HG03045 (cell line): ENCODE data around the gene HNRNPH3.
A peak's percentile ranks its signal among the peaks of the same experiment; 100 is the strongest.
"Not testable (repeated sequence)": the region's sequence is repeated elsewhere in the genome, so short reads cannot be mapped to it uniquely, and the experiment has no call there.

Source experiments
- ATAC-seq: cut with Tn5 transposase; IDR thresholded peaks from one replicate; pipeline ENCODE4 v1.9.1; 2021; ENCODE audit warnings: mild to moderate bottlenecking, moderate library complexity; ENCODE audit not compliant: unreplicated experiment

Gene HNRNPH3, protein sequence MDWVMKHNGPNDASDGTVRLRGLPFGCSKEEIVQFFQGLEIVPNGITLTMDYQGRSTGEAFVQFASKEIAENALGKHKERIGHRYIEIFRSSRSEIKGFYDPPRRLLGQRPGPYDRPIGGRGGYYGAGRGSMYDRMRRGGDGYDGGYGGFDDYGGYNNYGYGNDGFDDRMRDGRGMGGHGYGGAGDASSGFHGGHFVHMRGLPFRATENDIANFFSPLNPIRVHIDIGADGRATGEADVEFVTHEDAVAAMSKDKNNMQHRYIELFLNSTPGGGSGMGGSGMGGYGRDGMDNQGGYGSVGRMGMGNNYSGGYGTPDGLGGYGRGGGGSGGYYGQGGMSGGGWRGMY

DNA sequence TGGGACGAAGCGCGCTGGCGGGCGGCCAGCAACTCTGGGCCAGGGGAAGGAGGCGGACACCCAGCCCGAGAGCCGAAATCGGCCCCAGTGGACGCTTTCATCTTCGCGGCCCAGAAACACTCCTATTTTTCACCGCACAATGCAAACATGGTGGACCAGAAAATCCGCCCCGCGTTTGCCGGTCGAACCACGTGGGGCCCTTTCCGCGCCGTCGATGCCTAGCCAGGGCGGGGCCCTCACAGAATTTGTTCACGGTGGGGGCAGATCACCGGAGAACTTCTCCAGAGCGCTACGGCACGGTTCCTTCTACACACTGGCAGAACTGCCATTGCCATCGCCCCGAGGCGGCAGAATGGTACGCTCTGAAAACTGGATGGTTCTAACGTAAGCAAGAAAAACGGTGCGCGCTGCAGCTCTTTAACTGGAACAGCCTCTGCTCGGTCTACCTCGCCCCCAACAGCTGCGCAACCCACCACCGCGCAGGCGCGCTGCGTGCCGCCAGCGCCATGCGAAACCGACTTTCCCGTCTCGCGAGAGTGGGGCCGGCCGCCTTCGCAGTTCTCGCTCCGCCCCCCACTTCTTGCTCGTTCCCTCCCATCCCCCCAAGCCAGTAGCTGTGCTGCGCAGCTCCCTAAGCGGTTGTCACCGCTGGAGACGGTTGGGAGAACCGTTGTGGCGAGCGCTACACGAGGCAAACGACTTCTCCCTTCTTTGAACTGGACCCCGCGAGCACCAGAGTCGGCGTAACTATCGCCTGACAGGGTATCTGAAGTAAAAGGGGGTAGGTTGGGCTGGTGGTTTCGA lies at the start of gene HNRNPH3:
TSS of gene HNRNPH3 (plus strand) at position 610 of the 804 bp plus-strand sequence. CDS start 5,158 bp downstream, outside the sequence.
- peak; percentile 84 for ATAC-seq

DNA sequence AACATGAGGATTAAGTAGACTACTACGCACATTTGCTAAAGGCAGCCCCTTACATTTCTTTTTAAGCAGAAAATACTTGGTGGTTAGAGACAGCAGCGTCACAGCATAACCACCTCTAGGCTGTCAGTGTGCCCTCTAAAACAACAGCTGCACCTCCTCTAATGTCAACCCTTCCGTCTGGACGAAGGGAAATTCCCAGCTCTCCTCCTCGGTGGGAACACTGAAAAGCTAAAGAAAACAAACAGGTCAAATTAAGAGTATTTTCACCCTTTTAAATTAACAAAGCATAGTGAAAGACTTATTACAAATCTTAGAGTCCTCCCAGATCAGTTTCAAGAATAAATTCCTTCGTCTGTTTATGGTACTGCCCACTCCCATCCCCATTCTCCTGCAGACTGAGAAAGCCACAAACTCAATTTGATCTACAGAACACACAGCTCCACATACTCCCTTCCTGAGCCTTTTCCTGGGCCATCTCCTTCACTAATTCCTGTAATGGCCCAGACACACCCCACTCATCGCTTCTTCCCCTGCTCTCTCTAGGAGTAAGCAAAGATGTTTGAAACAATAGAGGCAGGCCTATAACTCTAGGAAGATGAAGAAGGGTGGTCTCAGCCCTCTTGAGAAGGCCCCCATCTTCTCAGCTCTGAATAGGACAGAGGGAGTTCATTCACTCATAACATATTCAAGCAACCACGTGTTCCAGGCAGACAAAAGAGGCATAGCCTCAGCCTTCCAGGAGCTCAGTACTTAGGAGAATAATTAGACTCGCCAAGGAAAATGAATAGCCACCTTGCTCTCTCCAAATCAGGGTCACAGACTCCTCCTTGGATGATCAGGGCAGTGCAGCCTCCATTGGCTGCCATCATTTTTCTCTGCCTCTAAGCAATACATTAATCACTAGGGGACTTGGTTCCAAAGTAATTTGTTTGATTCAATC lies 47.5 kb upstream of the HNRNPH3 start:
- ATAC-seq = no peak

DNA sequence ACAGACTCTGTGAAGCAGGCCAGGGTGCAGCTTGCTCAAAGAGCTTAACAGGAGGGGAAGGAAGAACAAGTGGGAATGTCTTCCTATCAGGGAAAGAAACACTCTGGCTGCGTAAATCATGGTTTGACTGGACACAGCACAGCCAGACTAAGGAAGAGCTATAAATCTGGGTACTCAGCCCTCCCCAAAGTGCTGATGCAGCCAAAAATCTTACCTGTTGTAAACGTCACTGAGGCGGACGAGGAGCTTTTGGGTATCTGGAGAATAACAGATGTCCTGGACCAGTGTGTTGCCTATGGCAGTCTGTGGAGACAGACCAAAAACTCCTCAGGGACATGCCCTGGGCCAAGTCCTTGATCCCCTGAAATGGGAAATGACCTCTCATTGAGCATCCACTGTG lies 43.1 kb upstream of the HNRNPH3 start:
- no peak for ATAC-seq

DNA sequence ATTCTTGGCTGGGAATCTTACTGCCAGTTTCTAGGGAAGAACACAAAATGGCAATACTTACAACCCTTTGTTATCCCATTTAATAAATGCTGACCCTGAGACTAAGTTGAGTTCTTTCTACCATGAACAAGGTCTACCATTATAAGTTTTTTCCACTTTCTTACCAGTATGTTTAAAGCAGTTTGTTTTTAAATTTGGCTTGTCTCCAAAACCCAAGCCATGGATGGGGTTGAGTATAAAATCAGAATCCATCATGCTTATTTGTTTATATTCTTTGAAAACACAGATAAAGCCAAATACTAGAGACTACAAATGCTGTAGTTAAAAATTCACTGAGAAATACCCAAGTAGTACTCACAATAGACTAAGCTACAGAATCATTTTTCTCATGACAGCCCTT lies 41.1 kb upstream of the HNRNPH3 start:
- no peak for ATAC-seq

DNA sequence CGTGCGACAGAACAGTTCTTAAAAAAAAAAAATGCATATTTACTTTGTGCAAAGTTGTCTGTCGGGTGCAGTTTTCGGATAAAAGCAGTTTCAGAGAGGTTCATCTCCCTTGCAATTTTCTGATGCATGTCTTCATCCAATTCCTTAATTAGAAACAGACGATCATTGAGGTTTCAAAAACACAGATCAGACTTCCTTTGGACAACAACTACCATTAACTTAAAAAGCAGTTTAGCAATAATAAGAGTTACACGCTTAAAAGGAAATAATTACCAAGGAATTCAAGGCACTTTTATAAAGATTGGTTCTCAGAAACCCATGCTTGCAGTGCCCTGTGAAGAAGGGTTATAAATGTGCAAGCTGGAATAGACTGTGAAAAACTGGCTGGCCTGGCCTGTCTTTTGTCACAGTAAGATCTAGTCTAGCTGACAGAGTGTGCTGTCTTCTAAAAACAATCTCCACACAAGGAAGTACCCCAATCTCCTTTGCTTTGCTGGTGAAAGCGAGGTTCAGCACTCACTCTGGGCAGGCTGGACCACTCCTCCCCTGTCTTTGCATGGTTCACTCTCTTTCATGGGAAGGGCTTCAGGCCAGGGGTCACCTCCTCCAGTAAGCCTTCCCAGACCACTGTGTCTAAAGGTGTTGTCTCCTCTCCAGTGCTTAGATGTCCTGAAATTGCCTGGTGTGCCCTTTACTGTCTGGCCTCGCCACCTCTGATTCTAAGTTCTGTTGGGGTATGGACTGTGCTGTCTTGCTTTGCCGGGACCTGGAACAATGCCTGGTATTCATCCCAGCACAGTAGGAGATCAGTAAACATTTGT lies 34.8 kb upstream of the HNRNPH3 start:
- no peak for ATAC-seq

DNA sequence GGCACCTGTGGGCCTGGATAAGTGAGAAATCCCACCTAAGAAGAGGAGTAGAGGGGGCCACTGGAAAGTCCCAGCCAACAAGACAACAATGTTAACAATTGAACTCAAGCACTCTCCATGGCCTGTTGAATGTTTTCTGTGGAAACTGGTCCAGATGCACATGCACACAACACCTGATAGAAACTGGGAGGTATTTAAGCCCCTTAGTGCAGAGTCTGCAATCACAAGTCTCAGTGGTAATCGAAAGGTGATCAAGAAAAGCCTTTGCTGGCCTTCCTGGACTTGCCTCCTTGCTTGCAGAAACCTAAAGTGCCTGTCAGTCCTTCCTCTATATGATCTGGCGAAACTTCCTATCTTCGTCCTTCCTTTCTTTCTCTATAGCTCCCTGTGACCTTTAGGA lies 30.6 kb upstream of the HNRNPH3 start:
- no peak for ATAC-seq

DNA sequence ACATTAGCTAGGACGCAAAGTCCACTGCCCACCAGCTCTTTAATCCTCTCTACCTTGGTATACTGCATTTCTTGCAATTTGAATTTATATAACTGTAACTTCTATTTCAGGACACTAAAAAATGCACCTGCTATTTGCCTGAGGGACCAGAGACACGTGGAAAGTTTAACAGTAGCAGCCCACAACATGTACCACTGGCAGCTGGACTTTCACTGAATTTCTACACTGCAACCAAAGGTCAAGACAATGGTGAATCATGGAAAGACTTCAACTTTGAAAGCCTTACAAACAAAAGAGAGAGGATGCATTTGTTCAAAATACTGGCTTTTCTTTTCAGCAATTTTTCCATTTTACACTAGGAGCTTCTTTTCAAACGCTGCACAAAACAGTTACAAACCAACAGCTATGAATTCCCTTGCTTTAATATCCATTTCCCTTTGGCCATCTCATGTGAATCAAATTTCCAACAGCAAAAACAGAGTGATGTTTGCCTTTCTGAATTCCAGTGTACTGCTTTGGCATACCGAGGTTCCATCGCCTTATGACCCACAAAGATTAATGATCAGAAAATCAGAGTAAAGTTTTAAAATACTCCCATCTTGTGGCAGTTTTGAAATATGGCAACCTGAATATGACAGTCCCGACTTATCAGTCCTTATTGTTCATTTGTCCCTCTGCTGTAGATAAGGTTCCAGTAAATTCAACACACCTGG lies 29.9 kb upstream of the HNRNPH3 start:
- ATAC-seq = peak; percentile 47

DNA sequence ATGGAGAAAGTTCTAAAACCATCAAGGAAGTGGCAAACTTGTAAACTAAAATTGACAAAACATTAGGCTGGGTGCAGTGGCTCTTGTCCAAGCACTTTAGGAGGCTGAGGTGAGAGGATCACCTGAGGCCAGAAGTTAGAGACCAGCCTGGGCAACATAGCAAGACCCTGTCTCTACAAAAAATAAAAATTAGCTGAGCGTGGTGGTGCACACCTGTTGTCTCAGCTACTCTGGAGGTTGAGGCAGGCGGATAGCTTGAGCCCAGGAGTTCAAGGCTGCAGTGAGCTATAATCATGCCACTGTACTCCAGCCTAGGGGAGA lies 29.4 kb upstream of the HNRNPH3 start:
- ATAC-seq = no peak

DNA sequence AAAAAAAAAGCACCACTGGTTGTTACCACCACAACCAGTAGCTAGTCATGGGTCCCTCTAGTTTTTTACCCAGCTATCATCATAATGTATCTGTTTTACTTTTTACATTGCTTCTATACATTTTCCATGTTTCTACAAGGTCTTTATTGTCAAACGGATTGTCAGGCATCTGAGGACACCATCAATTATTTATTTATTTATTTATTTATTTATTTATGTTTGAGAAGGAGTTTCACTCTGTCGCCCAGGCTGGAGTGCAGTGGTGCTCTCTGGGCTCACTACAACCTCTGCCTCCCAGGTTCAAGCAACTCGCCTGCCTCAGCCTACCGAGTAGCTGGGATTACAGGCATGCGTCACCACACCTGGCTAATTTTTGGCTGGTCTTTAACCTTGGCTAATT lies 29.0 kb upstream of the HNRNPH3 start:
- ATAC-seq = no peak

DNA sequence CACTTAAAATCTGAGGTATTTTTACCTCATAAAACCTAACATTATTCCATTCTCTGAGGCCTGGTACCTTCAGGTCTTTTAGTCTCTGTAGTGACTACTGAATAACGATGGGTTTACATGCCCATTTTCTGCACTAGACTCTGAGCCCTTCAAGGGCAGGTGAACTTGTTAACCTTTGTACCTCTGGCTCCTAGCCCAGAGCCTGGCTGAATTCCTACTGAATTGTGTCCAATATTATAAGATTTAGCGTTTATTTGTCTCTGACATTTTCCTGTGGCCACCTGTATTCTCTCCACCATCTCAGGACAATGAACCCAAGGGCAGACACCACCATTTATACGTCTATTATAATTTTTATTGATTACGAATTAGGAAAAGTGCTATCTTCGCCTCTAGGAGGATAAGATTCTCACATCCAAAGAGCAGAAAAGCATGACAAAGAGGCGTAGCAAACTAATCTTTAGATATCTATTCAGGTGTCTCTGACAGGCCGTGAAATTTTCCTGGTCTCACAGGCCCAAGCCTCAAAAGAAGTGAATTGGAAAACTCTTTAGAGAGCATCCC lies 27.9 kb upstream of the HNRNPH3 start:
- ATAC-seq = no peak

DNA sequence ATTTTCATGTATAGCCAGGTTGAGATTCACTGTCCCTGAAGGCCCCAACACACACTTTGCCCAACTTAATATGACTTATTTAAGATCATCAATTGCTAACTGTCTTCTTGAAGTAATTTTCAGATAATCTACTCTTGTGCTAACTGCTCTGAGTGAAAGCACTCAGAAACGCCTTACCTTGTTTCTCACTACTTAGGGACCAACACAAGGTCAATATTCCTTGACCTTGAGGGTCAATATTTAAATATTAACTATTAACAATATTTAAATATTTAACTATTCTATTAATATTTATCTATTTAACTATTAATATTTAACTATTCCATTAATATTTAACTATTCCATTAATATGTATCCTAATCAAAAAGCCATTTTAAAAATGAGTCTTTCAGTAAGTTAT lies 26.0 kb upstream of the HNRNPH3 start:
- ATAC-seq = no peak

DNA sequence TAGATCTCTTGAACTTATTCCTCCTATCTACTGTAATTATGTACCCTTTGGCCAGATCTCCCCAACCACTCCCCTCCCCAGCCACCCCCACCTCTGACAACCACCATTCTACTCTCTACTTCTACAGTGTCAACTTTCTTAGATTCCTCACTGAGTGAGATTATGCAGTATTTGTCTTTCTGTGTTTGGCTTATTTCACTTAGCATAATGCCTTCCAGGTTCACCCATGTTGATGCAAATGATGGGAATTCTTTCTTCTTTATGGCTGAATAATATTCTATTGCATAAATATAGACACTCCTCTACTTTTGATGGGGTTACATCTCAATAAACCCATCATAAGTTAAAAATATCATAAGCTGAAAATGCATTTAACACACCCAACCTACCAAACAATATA lies 21.3 kb upstream of the HNRNPH3 start:
- ATAC-seq = no peak

DNA sequence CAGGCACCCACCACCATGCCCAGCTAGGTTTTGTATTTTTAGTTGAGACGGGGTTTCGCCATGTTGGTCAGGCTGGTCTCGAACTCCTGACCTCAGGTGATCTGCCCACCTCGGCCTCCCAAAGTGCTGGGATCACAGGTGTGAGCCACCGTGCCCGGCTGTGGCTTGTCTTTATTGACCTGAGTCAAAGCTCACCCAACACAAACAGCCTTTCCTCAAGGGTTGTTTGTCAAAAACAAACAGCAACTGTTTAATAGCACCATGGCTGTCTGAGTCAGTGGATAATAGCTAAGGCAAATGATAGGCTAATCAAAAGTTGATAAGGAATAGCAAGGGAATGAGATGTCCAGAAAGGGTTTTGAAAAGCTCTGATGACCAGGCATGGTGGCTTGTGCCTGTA lies 16.9 kb upstream of the HNRNPH3 start:
- not testable (repeated sequence) for ATAC-seq

DNA sequence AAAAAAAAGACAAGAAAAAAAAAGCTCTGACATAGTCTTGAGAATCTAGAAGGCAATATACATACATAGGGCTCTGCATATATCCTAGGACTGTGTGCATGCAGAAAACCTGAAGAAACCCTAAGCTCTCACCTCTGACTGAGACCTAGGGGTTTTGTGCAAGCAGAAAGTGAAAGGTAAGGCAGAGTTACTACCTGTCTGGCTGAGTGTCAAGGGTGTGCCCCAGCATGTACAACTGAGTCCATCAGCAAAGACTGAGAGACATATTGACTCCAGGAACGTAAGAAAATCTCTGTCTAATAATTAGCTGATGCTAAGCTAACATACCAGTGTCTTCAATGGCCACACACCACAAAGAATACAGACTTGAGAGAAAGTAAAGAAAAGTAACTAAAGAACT lies 16.3 kb upstream of the HNRNPH3 start:
- no peak for ATAC-seq

DNA sequence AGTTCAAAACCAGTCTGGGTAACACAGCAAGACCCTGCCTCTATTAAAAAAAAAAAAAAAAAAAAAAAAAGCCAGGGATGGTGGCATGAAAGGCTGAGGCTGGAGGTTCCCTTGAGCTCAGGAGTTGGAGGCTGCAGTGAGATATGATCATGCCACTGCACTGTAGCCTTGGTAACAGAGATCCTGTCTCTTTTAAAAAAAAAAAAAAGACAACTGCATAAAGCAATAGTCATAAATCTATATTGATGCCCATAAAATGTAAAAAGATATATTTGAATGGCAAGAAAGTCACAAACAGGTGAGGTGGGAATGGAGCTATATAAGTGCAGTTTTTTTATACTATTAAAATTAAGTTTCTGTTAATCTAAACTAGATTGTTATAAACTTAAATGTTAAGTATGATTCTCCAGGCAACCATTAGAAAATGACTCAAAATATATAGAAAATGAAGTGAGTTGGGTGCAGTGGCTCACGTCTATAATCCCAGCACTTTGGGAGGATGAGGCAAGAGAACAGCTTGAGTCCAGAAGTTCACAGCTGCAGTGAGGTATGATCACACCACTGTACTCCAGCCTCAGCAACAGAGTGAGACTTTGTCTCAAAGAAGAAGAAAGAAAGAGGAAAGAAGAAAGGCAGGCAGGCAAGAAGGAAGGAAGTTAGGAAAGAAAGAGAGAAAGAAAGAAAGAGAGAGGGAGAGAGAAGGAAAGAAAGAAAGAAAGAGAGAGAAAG lies 13.4 kb upstream of the HNRNPH3 start:
- ATAC-seq = no peak

DNA sequence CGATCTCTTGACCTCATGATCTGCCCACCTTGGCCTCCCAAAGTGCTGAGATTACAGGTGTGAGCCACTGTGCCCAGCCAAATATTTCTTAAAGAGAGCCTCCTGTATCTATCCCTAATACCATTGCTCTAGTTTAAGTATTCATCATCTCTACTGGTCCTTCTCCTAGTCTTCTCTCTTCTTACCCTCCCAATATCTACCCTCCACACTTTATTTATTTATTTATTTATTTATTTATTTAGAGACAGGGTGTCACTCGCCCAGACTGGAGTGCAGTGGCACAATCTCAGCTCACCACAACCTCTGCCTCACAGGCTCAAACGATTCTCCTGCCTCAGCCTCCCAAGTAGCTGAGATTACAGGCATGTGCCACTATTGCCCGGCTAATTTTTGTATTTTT lies 7.5 kb upstream of the HNRNPH3 start:
- ATAC-seq = not testable (repeated sequence)

DNA sequence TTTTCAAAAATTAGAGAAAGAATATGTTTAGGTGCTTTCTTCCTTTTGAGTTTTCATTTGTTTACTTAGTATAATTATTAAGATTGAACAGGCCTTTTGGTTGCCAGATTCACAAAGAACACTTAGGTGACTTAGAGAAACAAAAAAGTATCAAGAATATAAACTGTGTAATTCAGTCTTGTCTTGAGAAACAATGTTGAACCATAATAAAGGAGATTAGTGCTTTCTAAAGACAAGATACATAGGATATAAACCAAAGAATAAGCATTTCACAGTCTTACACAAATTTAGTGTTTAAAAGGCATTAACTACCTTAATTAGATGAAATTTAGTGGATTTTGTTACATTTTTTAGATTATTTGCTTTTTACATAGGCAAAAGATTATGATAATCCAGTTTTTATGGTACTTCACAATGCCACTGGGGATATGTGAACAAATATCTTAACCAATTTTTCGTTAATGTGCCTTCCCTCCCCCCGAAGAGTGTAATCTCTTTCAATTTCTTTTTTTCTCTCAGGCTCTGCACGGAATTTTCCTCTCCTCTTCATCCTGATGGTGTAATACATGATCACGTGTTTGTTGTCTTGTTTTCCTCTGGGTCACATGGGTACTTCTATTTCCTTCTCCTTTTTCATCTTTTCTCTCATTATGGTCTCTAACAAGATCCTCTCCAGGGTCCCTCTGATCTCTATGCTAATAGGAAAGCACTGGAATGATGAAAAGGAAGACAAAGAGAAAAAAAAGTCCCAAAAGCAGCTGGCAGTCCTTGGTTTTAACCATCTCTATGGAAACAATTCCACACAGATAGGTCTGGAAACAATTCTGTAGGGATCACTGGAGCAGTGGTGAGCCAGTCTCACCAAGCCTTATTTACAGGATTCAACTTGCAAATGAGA lies 3.7 kb upstream of the HNRNPH3 start:
- no peak for ATAC-seq

DNA sequence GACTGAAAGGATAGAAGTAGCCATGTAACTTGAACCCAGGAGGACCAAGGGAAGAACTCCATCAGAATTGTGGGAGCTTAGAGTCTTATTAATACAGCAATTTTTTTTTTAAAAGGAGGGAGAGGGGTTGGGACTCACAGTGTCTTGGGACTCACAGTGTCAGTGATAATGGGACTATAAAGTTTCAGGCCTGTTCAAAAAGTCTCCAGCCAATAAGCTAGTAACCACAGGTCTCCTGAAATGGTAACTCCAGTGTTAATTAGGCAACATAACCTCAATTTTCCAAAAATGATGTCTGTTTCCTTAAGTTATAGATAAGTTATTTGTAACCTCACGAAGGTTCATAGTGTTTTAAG lies 2.4 kb upstream of the HNRNPH3 start:
- ATAC-seq = no peak
